ENCODE measurements around the gene RCSD1.

Gene RCSD1

DNA sequence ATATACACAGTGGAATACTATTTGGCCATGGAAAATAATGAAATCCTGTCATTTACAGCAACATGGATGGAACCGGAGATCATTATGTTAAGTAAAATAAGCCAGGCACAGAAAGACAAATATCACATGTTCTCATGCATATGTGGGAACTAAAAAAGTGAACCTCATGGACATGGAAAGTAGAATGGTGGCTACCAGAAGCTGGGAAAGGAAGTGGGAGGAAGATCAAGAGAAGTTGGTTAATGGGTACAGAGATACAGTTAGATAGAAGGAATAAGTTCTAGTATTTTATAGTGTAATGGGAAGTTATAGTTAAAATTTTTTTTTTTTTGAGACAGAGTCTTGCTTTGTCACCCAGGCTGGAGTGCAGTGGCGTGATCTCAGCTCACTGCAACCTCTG is 41.7 kb upstream of the RCSD1 start:
- no peaks in the 10 kb centered on the region for H3K27me3 ChIP-seq (ENCODE audit: low read length)
- H3K4me2 ChIP-seq (ENCODE audit: low read depth, low read length, poor library complexity, severe bottlenecking), result no peak overlapping the region
- no peaks in the 10 kb centered on the region for H3K36me3 ChIP-seq (ENCODE audit: low read length)
- H3F3A ChIP-seq (ENCODE audit: insufficient read depth), result no peaks in the 10 kb centered on the region
- no peak overlapping the region for H3K9ac ChIP-seq (ENCODE audit: low read length)
- no peak overlapping the region for H3K4me3 ChIP-seq (ENCODE audit: insufficient read depth, low read length, poor library complexity, severe bottlenecking)
- no peak overlapping the region for H2AFZ ChIP-seq (ENCODE audit: low read depth, low read length, severe bottlenecking)
- H3K9me2 ChIP-seq (replicated peaks; ENCODE audit: insufficient read depth, low read length), result no peaks in the 10 kb centered on the region
- H3K27ac ChIP-seq (ENCODE audit: low read depth, low read length), result no peak overlapping the region
- no peaks in the 10 kb centered on the region for H3K9me3 ChIP-seq (ENCODE audit: insufficient read depth, low read length)
- TF ChIP-seq CTCF (IDR thresholded peaks at IDR 0.05; ENCODE audit: insufficient read depth, low read length, poor library complexity, severe bottlenecking) (no peak), EZH2phosphoT487 (conservative IDR thresholded peaks at IDR 0.05; ENCODE audit: low read length) (no peak)
- no peaks in the 10 kb centered on the region for H4K20me1 ChIP-seq (ENCODE audit: low read depth, low read length)
- H3K79me2 ChIP-seq (ENCODE audit: insufficient read depth, low read length), result no peaks in the 10 kb centered on the region

DNA sequence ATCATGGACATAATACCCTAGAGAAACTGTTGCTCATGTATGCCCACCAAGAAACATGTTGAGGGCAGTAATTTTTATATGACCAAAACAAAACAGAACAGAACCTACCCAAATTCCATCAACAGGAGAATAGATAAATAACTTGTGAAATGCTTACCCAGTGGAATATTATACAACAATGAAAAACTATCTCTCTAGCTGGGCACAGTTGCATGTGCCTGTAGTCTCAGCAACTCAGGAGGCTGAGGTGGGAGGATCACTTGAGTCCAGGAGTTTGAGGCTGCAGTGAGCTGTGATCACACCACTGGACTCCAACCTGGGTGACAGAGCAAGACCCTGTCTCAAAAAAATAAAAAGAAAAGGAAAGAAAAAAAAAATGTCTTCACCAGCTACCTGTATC is 37.6 kb upstream of the RCSD1 start:
- no peak overlapping the region for H3K27ac ChIP-seq (ENCODE audit: low read depth, low read length)
- H3K79me2 ChIP-seq (ENCODE audit: insufficient read depth, low read length), result no peaks in the 10 kb centered on the region
- H3K36me3 ChIP-seq (ENCODE audit: low read length), result no peaks in the 10 kb centered on the region
- no peaks in the 10 kb centered on the region for H3K9me2 ChIP-seq (replicated peaks; ENCODE audit: insufficient read depth, low read length)
- no peaks in the 10 kb centered on the region for H3K27me3 ChIP-seq (ENCODE audit: low read length)
- no peaks in the 10 kb centered on the region for H3F3A ChIP-seq (ENCODE audit: insufficient read depth)
- TF ChIP-seq EZH2phosphoT487 (conservative IDR thresholded peaks at IDR 0.05; ENCODE audit: low read length), result no peak
- TF ChIP-seq CTCF (IDR thresholded peaks at IDR 0.05; ENCODE audit: insufficient read depth, low read length, poor library complexity, severe bottlenecking), result no peak
- no peak overlapping the region for H2AFZ ChIP-seq (ENCODE audit: low read depth, low read length, severe bottlenecking)
- no peak overlapping the region for H3K4me2 ChIP-seq (ENCODE audit: low read depth, low read length, poor library complexity, severe bottlenecking)
- H3K4me3 ChIP-seq (ENCODE audit: insufficient read depth, low read length, poor library complexity, severe bottlenecking), result no peak overlapping the region
- no peaks in the 10 kb centered on the region for H3K9me3 ChIP-seq (ENCODE audit: insufficient read depth, low read length)
- H3K9ac ChIP-seq (ENCODE audit: low read length), result no peak overlapping the region
- no peaks in the 10 kb centered on the region for H4K20me1 ChIP-seq (ENCODE audit: low read depth, low read length)

GRCh38 chr1:167593860-167594259 is 36.2 kb upstream of the RCSD1 start:
- H3K9me3 ChIP-seq (ENCODE audit: insufficient read depth, low read length), result no peaks in the 10 kb centered on the region
- TF ChIP-seq EZH2phosphoT487 (conservative IDR thresholded peaks at IDR 0.05; ENCODE audit: low read length) (no peak), CTCF (IDR thresholded peaks at IDR 0.05; ENCODE audit: insufficient read depth, low read length, poor library complexity, severe bottlenecking) (no peak)
- H4K20me1 ChIP-seq (ENCODE audit: low read depth, low read length), result no peaks in the 10 kb centered on the region
- H3K9ac ChIP-seq (ENCODE audit: low read length), result no peak overlapping the region
- H3K4me2 ChIP-seq (ENCODE audit: low read depth, low read length, poor library complexity, severe bottlenecking), result no peak overlapping the region
- H3F3A ChIP-seq (ENCODE audit: insufficient read depth), result no peaks in the 10 kb centered on the region
- H3K36me3 ChIP-seq (ENCODE audit: low read length), result no peaks in the 10 kb centered on the region
- no peak overlapping the region for H2AFZ ChIP-seq (ENCODE audit: low read depth, low read length, severe bottlenecking)
- no peaks in the 10 kb centered on the region for H3K9me2 ChIP-seq (replicated peaks; ENCODE audit: insufficient read depth, low read length)
- H3K27ac ChIP-seq (ENCODE audit: low read depth, low read length), result no peak overlapping the region
- H3K4me3 ChIP-seq (ENCODE audit: insufficient read depth, low read length, poor library complexity, severe bottlenecking), result no peak overlapping the region
- H3K27me3 ChIP-seq (ENCODE audit: low read length), result no peaks in the 10 kb centered on the region
- H3K79me2 ChIP-seq (ENCODE audit: insufficient read depth, low read length), result no peaks in the 10 kb centered on the region

- no peaks in the 10 kb centered on the region for H3K9me2 ChIP-seq (replicated peaks; ENCODE audit: insufficient read depth, low read length)
- H3K4me2 ChIP-seq (ENCODE audit: low read depth, low read length, poor library complexity, severe bottlenecking), result no peak overlapping the region
- no peaks in the 10 kb centered on the region for H4K20me1 ChIP-seq (ENCODE audit: low read depth, low read length)
- H3K4me3 ChIP-seq (ENCODE audit: insufficient read depth, low read length, poor library complexity, severe bottlenecking), result no peak overlapping the region
- no peaks in the 10 kb centered on the region for H3K79me2 ChIP-seq (ENCODE audit: insufficient read depth, low read length)
- no peak for TF ChIP-seq EZH2phosphoT487 (conservative IDR thresholded peaks at IDR 0.05; ENCODE audit: low read length)
- no peak overlapping the region for H3K27ac ChIP-seq (ENCODE audit: low read depth, low read length)
- H3K27me3 ChIP-seq (ENCODE audit: low read length), result no peaks in the 10 kb centered on the region
- no peaks in the 10 kb centered on the region for H3K9me3 ChIP-seq (ENCODE audit: insufficient read depth, low read length)
- no peaks in the 10 kb centered on the region for H3F3A ChIP-seq (ENCODE audit: insufficient read depth)
- no peak overlapping the region for H2AFZ ChIP-seq (ENCODE audit: low read depth, low read length, severe bottlenecking)
- no peaks in the 10 kb centered on the region for H3K36me3 ChIP-seq (ENCODE audit: low read length)
- H3K9ac ChIP-seq (ENCODE audit: low read length), result no peak overlapping the region
Measured at GRCh38 chr1:167594822-167595221, 35.2 kb upstream of the RCSD1 start.
